Measurements from ENCODE around the gene ORC5.

ORC5 gene

DNA sequence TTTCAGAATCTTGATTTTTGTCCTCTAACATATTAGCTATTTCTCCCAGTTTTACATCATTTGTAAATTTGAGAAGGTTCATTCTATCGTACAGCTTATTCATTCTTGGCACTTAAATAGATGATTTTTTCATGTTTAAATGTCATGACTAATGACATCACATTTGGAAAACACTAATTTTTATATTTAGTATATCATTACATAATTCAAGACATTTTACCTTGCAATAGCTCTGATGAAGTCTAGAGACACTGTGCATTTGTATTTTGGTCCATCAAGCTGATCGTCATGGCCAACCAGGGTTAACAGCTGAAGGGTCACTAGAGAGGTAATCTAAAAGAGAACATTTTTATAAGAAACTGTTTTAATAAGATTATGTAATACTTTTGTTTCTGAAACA, 71.3 kb downstream of the ORC5 start:
- Histone ChIP-seq H3K9me3 (no peaks in the 10 kb centered on the region), H3K4me3 (ENCODE audit: low read depth in 1 of 2, low read length in 1 of 2) (no peak overlapping the region), H3K27me3 (no peaks in the 10 kb centered on the region), H3K27ac (no peak overlapping the region), H3K4me1 (ENCODE audit: control insufficient read depth in 1 of 2, insufficient read depth in 1 of 2, low read depth in 1 of 2, low read length in 1 of 2) (no peaks in the 10 kb centered on the region), H3K36me3 (peaks cover 23% of the 10 kb centered on the region)
- TF ChIP-seq, protein P1, sequence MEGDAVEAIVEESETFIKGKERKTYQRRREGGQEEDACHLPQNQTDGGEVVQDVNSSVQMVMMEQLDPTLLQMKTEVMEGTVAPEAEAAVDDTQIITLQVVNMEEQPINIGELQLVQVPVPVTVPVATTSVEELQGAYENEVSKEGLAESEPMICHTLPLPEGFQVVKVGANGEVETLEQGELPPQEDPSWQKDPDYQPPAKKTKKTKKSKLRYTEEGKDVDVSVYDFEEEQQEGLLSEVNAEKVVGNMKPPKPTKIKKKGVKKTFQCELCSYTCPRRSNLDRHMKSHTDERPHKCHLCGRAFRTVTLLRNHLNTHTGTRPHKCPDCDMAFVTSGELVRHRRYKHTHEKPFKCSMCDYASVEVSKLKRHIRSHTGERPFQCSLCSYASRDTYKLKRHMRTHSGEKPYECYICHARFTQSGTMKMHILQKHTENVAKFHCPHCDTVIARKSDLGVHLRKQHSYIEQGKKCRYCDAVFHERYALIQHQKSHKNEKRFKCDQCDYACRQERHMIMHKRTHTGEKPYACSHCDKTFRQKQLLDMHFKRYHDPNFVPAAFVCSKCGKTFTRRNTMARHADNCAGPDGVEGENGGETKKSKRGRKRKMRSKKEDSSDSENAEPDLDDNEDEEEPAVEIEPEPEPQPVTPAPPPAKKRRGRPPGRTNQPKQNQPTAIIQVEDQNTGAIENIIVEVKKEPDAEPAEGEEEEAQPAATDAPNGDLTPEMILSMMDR (IDR thresholded peaks at IDR 0.05) = no peak

DNA sequence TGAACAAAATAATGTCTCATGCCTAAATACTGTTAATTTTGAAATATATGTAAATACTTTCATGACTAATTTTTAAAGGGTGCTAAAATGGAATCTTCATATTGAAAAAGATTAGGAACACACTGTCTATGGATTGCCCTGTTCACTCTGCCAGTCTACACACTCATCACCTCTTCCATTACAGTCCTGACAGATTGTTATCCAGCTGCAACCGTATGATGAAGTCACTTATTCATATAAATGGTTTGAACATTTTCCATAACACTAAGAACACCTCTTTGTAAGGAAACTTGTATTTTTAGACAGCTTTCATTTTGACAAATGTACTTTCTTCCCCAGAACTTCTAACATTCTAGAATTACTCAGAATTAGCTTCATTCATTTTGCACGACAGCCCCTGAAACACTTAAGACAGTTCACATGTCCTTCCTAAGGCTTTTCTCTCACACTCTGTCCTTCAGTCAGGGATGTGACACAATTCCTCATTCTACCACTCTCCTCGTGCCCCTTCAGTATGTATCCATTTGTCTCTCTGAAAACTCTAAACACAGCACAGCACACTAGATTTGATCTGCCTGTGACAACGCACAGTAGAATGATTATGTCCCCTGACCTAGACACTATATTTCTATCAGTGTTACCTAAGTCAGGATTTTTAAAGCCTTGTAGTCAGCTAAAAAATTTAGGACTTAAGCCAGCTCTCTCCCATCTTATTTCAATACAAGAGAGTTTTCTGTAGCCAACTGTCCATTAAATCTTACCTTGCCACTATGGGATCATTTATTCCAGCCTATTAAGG, 71.9 kb downstream of the ORC5 start:
- Histone ChIP-seq H3K27ac (no peak overlapping the region), H3K4me3 (ENCODE audit: low read depth in 1 of 2, low read length in 1 of 2) (no peak overlapping the region), H3K9me3 (no peaks in the 10 kb centered on the region), H3K27me3 (no peaks in the 10 kb centered on the region), H3K36me3 (peaks cover 26% of the 10 kb centered on the region), H3K4me1 (ENCODE audit: control insufficient read depth in 1 of 2, insufficient read depth in 1 of 2, low read depth in 1 of 2, low read length in 1 of 2) (no peaks in the 10 kb centered on the region)
- TF ChIP-seq, protein P1 (IDR thresholded peaks at IDR 0.05) = no peak

DNA sequence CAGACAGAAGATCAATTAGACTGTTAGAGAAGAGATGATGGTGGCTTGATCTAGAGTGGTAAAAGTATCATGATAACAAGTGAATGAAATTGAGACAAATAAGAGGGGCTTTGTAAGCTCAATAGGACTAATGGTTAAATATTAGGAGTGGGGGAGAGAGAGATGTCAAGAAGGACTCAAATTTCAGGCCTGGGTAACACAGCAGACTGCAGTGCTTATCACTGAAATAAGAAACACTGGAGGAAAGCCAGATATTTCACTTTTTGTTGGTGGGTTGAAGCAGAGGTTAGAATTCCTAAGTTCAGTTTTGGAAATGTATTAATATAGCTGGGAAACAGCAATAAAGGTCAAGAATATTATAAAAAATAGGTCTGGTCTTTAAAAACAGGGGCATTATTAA, 74.6 kb downstream of the ORC5 start:
- Histone ChIP-seq H3K36me3 (peaks cover 25% of the 10 kb centered on the region), H3K27ac (no peak overlapping the region), H3K27me3 (no peaks in the 10 kb centered on the region), H3K4me1 (ENCODE audit: control insufficient read depth in 1 of 2, insufficient read depth in 1 of 2, low read depth in 1 of 2, low read length in 1 of 2) (no peaks in the 10 kb centered on the region), H3K4me3 (ENCODE audit: low read depth in 1 of 2, low read length in 1 of 2) (no peak overlapping the region), H3K9me3 (no peaks in the 10 kb centered on the region)
- TF ChIP-seq, protein P1 (IDR thresholded peaks at IDR 0.05) = no peak

DNA sequence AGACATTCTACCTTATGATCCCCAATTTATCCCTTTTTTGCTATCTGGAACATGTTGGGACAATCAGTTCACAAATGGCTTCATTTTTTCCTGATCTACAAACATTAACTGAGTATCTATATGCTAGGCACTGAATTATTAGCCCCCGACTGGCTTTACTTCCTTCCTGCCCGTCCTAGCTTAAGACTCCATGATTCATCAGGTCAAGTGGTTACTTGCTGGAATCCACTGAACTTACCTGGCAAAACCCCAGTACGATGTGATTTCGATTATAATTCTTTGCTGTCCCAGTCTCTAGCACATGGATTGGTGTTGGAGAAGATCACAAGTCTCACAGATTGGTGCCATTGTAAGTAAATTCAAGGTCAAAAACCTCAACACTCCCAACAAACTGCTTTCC, 77.1 kb downstream of the ORC5 start:
- no peak overlapping the region for H3K4me3 ChIP-seq (ENCODE audit: low read depth in 1 of 2, low read length in 1 of 2)
- no peaks in the 10 kb centered on the region for H3K4me1 ChIP-seq (ENCODE audit: control insufficient read depth in 1 of 2, insufficient read depth in 1 of 2, low read depth in 1 of 2, low read length in 1 of 2)
- peaks cover 21% of the 10 kb centered on the region for H3K36me3 ChIP-seq
- no peaks in the 10 kb centered on the region for H3K27me3 ChIP-seq
- TF ChIP-seq, protein P1 (IDR thresholded peaks at IDR 0.05) = no peak
- H3K9me3 ChIP-seq = no peaks in the 10 kb centered on the region
- H3K27ac ChIP-seq = no peak overlapping the region

DNA sequence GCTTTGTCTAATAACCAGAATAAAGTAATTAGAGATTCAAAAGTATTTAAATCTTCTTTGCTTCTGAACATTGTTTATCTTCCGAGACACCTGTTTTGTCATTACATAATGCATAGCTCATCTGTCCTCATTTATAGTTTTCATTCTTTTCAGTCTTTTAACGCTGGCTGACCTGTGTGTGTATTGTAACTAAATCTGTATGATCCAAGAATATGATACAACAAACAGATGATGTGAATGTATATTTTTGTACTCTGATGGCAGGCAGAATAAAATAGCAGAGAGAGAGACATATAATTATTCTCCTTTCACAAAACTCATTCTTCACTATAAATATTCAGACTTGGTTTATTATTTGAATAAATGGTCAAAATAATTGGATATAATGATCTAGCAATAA, 80.6 kb downstream of the ORC5 start:
- no peaks in the 10 kb centered on the region for H3K9me3 ChIP-seq
- no peak overlapping the region for H3K4me3 ChIP-seq (ENCODE audit: low read depth in 1 of 2, low read length in 1 of 2)
- no peaks in the 10 kb centered on the region for H3K4me1 ChIP-seq (ENCODE audit: control insufficient read depth in 1 of 2, insufficient read depth in 1 of 2, low read depth in 1 of 2, low read length in 1 of 2)
- H3K36me3 ChIP-seq = peaks cover 22% of the 10 kb centered on the region
- H3K27me3 ChIP-seq = no peaks in the 10 kb centered on the region
- TF ChIP-seq, protein P1 (IDR thresholded peaks at IDR 0.05) = no peak
- H3K27ac ChIP-seq = no peak overlapping the region

Data from neutrophil (primary cell).